SK-N-MC (cell line): ENCODE data around the gene BRSK2.

ENCODE experiments used
- DNase-seq: peaks from one replicate; pipeline ENCODE4 v3.0.0-alpha.2; 2011; ENCODE audit warnings: low read depth, low spot score
- H3K27ac ChIP-seq: fragments of 200-600 bp; sonication (generic); 2 replicates; pipeline ENCODE4 v1.5.1; 2016; ENCODE audit warnings: mixed run types
- H3K36me3 ChIP-seq: fragments of 200-600 bp; sonication (generic); 2 replicates; pipeline ENCODE4 v1.6.1; 2017; ENCODE audit warnings: antibody characterized with exemption, low read length, mixed read lengths; ENCODE audit not compliant: insufficient read depth
- H3K4me3 ChIP-seq: fragments of 200-600 bp; sonication (generic); 2 replicates; pipeline ENCODE4 v1.5.1; 2016
- H3K9ac ChIP-seq: fragments of 200-600 bp; sonication (generic); 2 replicates; pipeline ENCODE4 v1.8.0; 2017; ENCODE audit warnings: mixed run types, mixed read lengths; ENCODE audit not compliant: insufficient read length
- H3K9me3 ChIP-seq: fragments of 200-600 bp; sonication (generic); 2 replicates; pipeline ENCODE4 v1.6.1; 2017; ENCODE audit warnings: low read depth, mild to moderate bottlenecking, antibody characterized with exemption, low read length, moderate library complexity, mixed read lengths
- EZH2 ChIP-seq: fragments of 200-600 bp; sonication (generic); IDR thresholded peaks from one replicate; pipeline ENCODE4 v1.6.1; 2017; ENCODE audit warnings: antibody characterized with exemption
- FOXP2 ChIP-seq: optimal IDR thresholded peaks from 2 replicates; pipeline ENCODE3; 2011; ENCODE audit warnings: mild to moderate bottlenecking, moderate library complexity; ENCODE audit not compliant: insufficient read depth; ENCODE audit errors: extremely low read length, control extremely low read depth
- POLR2AphosphoS5 ChIP-seq: IDR thresholded peaks from 2 replicates; pipeline ENCODE4 v1.6.1; 2012; ENCODE audit warnings: mild to moderate bottlenecking, low read depth, low read length, borderline replicate concordance

BRSK2 gene

DNA sequence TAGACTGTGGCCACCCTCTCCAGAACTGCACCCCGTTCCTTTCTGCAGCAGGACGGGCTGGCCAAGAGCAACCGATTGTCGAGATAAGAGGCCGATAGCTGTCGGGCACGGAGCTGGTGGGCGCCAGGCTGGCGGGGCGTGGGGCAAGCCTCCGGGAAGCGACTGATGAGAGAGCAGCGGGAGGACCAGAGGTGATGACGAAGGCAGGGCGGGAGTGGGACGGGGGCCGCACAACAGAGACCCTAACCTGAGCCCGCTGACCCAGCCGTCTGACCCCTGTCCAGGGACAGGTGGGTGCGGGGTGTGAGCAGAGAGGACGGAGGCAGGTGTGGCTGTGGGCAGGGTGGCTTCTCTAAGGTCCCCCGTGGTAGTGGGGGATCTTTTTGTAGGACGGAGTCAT is 7.3 kb upstream of the BRSK2 start:
- no peak for DNase-seq
- Histone ChIP-seq H3K9me3 (no peaks in the 10 kb centered on the region), H3K4me3 (peak overlapping the region; percentile 72; the same call in 1 of the 2 replicates), H3K9ac (no peak overlapping the region), H3K27ac (no peak overlapping the region), H3K36me3 (no peaks in the 10 kb centered on the region)
- no peak for TF ChIP-seq POLR2AphosphoS5
- TF ChIP-seq FOXP2 = no peak
- no peak for TF ChIP-seq EZH2

DNA sequence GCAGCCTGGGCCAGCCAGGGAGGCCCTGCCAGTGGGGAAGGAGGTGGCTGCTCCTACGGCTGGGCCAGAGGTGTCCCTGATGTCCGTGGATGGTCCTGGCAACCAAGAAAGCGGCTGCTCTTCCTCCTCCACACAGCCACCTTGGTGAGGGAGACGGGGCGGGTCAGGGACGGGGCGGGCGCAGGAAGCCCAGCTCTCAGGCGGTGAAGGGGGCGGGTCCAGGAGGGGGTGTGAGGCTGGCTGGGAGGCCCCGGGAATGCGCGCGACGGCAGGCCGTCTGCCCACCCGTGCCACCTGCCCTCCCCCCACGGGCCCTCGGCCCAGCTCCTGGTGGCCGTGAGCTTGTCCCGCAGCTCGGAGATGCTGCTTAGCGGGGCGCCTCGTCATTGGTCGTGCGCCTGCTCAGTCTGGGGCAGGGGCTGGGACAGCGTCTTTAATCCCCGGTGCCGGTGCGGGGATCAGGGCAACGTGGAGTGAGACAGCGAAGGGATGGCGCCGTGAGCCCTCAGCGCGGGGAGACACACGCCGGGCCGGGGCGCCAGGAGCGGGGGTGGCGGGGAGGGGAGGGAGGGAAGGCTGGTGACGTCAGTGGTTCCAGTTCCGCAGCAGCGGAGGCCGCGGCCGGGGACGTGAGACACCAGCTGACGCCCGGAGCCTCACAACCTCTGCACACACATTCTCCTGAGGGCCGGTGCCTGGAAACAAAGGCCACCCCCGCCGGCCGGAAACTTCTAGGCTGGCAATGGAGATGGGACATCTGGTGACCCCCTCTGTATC is 6.7 kb upstream of the BRSK2 start:
- peak overlapping the region; percentile 72 for H3K4me3 ChIP-seq
- no peaks in the 10 kb centered on the region for H3K9me3 ChIP-seq
- DNase-seq = no peak
- no peak overlapping the region for H3K27ac ChIP-seq
- H3K9ac ChIP-seq = no peak overlapping the region
- TF ChIP-seq POLR2AphosphoS5 = no peak
- TF ChIP-seq FOXP2 = no peak
- no peak for TF ChIP-seq EZH2
- H3K36me3 ChIP-seq = no peaks in the 10 kb centered on the region

DNA sequence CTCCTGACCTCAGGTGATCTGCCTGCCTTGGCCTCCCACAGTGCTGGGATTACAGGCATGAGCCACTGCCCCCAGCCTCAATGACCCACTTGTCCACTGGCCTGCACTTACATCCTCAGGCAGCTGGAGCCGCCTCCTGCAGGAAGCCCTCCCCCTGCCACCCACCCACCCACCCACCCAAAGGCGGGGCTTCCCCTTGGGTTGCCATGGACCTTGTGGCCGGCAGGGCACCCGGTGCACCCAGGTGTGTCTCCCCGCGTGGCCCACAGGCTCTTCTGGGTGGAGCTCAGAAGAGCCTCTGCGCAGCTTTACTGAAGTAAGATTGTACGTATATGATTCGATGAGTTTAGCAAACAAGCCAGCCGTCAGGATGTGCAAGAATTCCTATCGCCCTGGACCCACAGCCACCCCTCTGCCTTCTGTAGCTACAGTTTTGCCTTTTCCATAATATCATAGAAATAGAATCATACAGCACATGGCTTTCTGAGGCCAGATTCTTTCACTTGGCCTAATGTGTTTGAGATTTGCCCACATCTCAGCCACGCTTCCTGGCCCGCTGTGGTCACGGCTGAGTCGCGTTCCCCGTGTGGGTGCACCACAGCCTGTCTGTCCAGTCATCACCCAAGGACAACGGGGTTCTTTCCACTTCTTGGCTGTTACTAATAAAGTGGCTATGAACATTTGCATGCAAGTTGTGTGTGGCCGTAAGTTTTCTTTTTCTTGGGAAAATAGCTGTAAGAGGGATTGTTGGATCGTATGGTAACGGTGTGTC is 5.3 kb upstream of the BRSK2 start:
- Histone ChIP-seq H3K9me3 (no peaks in the 10 kb centered on the region), H3K9ac (no peak overlapping the region), H3K36me3 (no peaks in the 10 kb centered on the region), H3K27ac (no peak overlapping the region), H3K4me3 (no peak overlapping the region)
- no peak for TF ChIP-seq EZH2
- TF ChIP-seq POLR2AphosphoS5 = no peak
- TF ChIP-seq FOXP2 = no peak
- DNase-seq = no peak

DNA sequence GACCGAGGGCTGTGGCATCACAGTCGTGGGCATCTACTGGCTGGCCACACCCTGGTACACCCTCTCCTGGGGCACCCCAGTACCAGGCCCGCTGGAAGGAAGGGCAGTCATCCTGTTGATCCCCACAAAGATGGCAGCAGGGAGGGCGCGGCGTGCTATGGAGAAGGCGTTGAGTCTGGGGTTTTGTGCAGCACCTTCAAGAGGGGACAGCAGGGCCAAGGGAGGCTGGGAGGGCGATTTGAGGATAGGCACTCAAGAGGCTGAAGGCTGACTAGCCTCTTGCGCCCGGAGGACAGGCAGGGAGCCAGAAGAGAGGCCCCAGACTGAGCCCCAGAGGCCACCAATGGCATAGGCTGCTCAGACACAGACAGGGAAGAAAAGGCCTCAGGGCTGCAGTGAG is 2.2 kb upstream of the BRSK2 start:
- Histone ChIP-seq H3K9ac (no peak overlapping the region), H3K4me3 (no peak overlapping the region), H3K27ac (no peak overlapping the region), H3K9me3 (no peaks in the 10 kb centered on the region), H3K36me3 (no peaks in the 10 kb centered on the region)
- TF ChIP-seq POLR2AphosphoS5 = no peak
- TF ChIP-seq FOXP2 = no peak
- no peak for TF ChIP-seq EZH2
- DNase-seq = no peak

DNA sequence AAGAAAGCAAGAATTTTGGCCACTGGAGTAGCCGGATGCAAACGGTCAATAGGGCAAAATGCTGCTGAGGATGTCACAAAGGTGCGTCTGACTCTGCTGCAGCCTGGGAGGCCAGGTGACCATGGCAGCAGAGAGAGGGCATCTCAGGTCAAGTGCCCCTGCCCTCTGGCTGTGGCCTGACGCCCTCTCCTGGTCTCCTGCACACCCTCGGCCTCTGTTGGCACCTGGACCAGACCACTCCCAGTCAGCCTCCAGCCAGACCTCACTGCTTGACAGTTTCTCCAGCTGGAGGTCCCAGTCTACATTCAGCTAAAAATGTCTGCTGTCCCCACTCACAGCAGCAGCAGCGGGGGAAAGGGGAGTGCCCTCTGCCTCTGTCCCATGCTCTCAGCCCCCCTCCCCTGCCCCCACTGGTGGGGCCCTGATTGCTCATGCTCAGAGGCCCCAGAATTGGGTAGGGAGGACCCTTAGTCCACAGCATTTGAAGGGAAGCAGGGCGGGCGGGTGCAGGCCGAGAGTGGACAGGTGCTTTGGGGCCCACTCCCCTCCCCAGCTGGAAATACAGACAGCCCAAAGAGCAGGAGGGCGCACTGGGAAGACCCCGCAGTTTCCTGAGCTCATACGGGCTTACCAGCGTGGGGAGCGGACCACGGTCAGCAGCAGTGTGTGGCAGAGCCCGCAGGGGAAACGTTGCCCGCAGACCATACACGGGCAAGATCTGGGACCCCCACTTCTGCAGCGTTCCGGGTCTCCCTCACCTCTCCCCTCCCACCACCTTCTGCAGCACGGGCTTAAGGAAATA is 1.6 kb upstream of the BRSK2 start:
- Histone ChIP-seq H3K36me3 (no peaks in the 10 kb centered on the region), H3K27ac (no peak overlapping the region), H3K9me3 (no peaks in the 10 kb centered on the region), H3K9ac (no peak overlapping the region), H3K4me3 (peak overlapping the region; percentile 83)
- DNase-seq = no peak
- no peak for TF ChIP-seq EZH2
- no peak for TF ChIP-seq FOXP2
- no peak for TF ChIP-seq POLR2AphosphoS5

DNA sequence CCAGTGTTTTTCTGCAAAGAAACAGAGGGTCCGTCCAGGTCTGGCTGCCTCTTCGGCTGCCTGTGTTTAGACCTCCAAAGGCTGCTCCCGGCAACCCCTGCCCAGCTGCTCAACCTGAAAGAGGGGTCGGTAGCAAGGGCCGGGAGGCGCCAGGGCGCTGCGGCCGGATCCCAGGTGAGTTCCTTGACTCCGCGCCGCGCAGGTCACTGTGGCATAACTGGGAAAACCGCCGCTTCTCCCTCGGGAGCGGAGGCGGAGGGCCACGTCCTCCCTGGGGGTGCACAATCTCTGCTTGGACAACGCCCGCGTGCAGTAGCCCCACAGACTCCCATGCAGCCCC is 1.0 kb upstream of the BRSK2 start:
- Histone ChIP-seq H3K36me3 (no peaks in the 10 kb centered on the region), H3K4me3 (peak overlapping the region; percentile 83), H3K9ac (peak overlapping the region; percentile 85), H3K9me3 (no peaks in the 10 kb centered on the region), H3K27ac (no peak overlapping the region)
- DNase-seq = no peak
- no peak for TF ChIP-seq EZH2
- no peak for TF ChIP-seq FOXP2
- no peak for TF ChIP-seq POLR2AphosphoS5

DNA sequence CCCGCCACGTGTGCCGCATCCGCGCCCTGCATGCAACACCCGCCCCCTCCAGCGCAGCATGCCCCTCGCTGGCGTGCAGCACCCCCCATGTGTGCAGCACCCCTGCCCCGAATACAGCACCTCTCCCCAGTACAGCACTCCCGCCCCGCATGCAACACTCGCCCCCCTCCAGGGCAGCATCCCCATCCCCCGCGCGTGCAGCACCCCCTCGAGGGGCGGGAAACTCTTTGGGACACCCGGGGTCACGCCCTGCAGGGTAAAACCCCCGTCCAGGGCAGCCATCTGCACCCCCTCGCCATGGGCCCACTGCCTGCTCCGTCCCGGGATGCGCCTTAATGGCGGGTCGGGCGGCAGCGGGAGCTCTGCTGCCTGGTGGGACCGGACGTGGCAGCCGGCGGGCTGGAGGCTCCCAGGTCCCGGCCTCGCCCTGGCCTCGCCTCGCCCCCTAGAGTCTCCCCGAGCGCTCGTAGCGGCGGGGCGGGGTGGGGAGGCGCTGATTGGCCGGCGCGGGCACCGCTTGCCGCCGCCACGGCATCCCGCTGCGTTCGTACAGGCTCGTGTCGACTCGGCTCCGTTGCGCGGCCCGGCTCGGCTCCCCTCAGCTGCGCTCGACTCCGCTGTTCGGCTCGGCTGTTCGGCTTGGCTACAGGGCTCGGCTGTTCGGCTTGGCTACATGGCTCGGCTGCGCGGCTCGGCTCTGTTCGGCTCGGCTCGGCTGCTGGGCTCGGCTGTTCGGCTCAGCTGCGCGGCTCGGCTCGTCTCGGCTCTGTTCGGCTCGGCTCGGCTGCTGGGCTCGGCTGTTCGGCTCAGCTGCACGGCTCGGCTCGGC is 417 bp upstream of the BRSK2 start:
- no peak overlapping the region for H3K27ac ChIP-seq
- peak; percentile 60 for DNase-seq
- H3K9ac ChIP-seq = peak overlapping the region; percentile 85
- H3K4me3 ChIP-seq = peak overlapping the region; percentile 83
- H3K36me3 ChIP-seq = no peaks in the 10 kb centered on the region
- no peaks in the 10 kb centered on the region for H3K9me3 ChIP-seq
- TF ChIP-seq POLR2AphosphoS5 (no peak), EZH2 (no peak), FOXP2 (peak; percentile 79)

DNA sequence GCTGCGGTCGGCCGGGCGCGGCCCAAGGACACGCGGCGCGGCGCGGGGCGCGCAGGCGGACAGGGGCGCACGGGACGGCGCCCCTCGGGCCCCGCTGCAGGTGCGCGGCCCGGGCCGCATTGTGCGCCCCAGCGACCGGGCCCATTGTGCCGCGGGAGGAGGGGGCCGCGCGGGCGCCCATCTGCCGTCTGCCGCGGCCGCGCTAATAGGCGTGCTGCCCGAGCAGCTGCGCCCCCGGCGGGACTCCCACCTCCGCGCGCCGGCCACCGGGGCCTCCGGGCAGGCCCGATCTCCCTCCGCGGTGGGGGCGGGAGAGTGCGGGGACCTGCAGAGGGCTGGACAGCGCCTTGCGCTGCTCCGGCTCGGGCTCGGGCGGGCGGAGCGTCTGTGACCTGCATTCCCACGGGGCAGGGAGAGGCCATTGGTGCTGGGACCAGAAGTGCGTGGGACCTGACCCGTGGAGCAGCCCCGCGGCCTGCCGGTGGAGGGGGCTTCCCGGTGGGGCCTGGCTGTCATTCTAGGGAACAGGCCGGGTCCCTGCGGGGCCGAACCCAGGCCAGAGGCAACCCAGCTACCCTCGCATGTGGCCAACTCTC is 933 bp downstream of the BRSK2 start:
- DNase-seq = no peak
- H3K9ac ChIP-seq = peak overlapping the region; percentile 55
- TF ChIP-seq EZH2 = no peak
- peak overlapping the region; percentile 73 for H3K4me3 ChIP-seq
- H3K36me3 ChIP-seq = no peaks in the 10 kb centered on the region
- no peaks in the 10 kb centered on the region for H3K9me3 ChIP-seq
- no peak overlapping the region for H3K27ac ChIP-seq
